Mesothelial cell of epicardium (in vitro differentiated cells): ENCODE results near the gene RYR2. TPM values are rescaled to one million over a fixed set of nuclear protein-coding genes. Genes with fewer than 3 reads are reported as not detected.

Source experiments
- DNase-seq, 2 experiments: peaks; one replicate each; pipeline ENCODE4 v3.0.0; 2021; ENCODE audit warnings: low spot score in 2 of 2; ENCODE audit not compliant: unreplicated experiment in 2 of 2
- H3K27ac Mint-ChIP-seq: 2 replicates; pipeline ENCODE4 v1.8.0; 2021; ENCODE audit warnings: mixed read lengths
- H3K27me3 Mint-ChIP-seq: 2 replicates; pipeline ENCODE4 v1.8.0; 2021; ENCODE audit warnings: low read depth, mixed read lengths
- H3K36me3 Mint-ChIP-seq: 2 replicates; pipeline ENCODE4 v1.8.0; 2021; ENCODE audit warnings: mixed read lengths
- H3K4me1 Mint-ChIP-seq: 2 replicates; pipeline ENCODE4 v1.8.0; 2021; ENCODE audit warnings: mixed read lengths
- H3K4me3 Mint-ChIP-seq: 2 replicates; pipeline ENCODE4 v1.8.0; 2021; ENCODE audit warnings: mild to moderate bottlenecking, moderate library complexity, mixed read lengths
- H3K9me3 Mint-ChIP-seq: 2 replicates; pipeline ENCODE4 v1.8.0; 2021; ENCODE audit warnings: mixed read lengths
- CTCF ChIP-seq: fragments of 200-600 bp; sonication (generic); IDR thresholded peaks from one replicate; pipeline ENCODE4 v1.5.0; 2021; ENCODE audit warnings: antibody characterized with exemption; ENCODE audit not compliant: unreplicated experiment
- microRNA-seq: library from miRNA; unstranded; fragments of <30 nt; microRNA quantifications from one replicate; pipeline ENCODE4 v1.2.0, GENCODE V29; 2021; ENCODE audit warnings: inconsistent platforms, mixed read lengths
- total RNA-seq: library from RNA; stranded (reverse); gene quantifications from 3 replicates; pipeline ENCODE4 v1.2.1, GENCODE V29; 2021

Gene RYR2
- total RNA-seq, 1 donor from 2014 or later: 6.1 TPM

GRCh38 chr1:237877631-237878030 lies 835.6 kb downstream of the RYR2 start:
- Mint-ChIP-seq H3K36me3 (no peaks in the 10 kb centered on the region), H3K27ac (no peak overlapping the region), H3K4me1 (no peaks in the 10 kb centered on the region), H3K27me3 (no peaks in the 10 kb centered on the region), H3K4me3 (no peak overlapping the region), H3K9me3 (no peaks in the 10 kb centered on the region)
- TF ChIP-seq CTCF: no peak
- no peak for DNase-seq

- H3K36me3 Mint-ChIP-seq: no peaks in the 10 kb centered on the region
- no peaks in the 10 kb centered on the region for H3K4me1 Mint-ChIP-seq
- peaks cover 3% of the 10 kb centered on the region for H3K9me3 Mint-ChIP-seq
- H3K4me3 Mint-ChIP-seq: no peak overlapping the region
- H3K27me3 Mint-ChIP-seq: no peaks in the 10 kb centered on the region
- TF ChIP-seq CTCF: no peak
- H3K27ac Mint-ChIP-seq: no peak overlapping the region
- DNase-seq: no peak
These were observed 836.4 kb downstream of the RYR2 start for GRCh38 chr1:237878406-237878805.

- H3K9me3 Mint-ChIP-seq: peaks cover 3% of the 10 kb centered on the region
- H3K4me1 Mint-ChIP-seq: no peaks in the 10 kb centered on the region
- H3K36me3 Mint-ChIP-seq: no peaks in the 10 kb centered on the region
- no peaks in the 10 kb centered on the region for H3K27me3 Mint-ChIP-seq
- H3K27ac Mint-ChIP-seq: no peak overlapping the region
- H3K4me3 Mint-ChIP-seq: no peak overlapping the region
- DNase-seq: no peak
- TF ChIP-seq CTCF: no peak
These were observed 837.2 kb downstream of the RYR2 start for GRCh38 chr1:237879195-237879594.

Small RNAs within 50 kb of the gene (microRNA-seq; reads per million reads assigned to microRNA genes)
- not detected for gene MIR4428

Other genes starting within 250 kb of the RYR2 start
- gene MTR, start 246.9 kb upstream of the RYR2 start, total RNA-seq: 60.4 to 62.5 TPM (median 61.6 TPM) in 3 replicates
- gene MT1HL1, start 37.7 kb upstream of the RYR2 start, total RNA-seq: not detected in 3 replicates